Measurements from ENCODE around the gene ARID5A.

DNA sequence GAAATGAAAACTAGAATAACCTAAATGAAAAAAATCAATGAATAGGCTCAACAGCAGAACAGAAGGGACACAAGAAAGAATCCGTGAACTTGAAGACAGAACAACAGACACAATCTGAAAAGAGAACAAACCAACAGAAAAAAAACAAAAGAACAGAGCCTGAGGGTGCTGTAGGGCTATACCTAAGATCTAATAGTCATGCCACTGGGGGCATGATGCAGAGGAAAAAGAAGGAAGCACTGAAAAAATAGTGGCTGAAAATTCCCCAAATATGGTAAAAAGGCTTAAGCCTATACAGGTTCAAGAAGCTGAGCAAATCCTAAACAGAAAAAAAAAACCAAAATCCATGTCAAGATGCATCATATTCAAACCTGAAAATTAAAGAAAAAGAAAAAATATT is 51.3 kb downstream of the ARID5A start:
- TF ChIP-seq CTCF (CRISPR knock-in tag; IDR thresholded peaks at IDR 0.05) = no peak
- TF ChIP-seq CBFB (CRISPR knock-in tag; IDR thresholded peaks at IDR 0.05) = no peak
- no peak for TF ChIP-seq SKI (IDR thresholded peaks at IDR 0.05; ENCODE audit: partially characterized antibody)
- no peak for TF ChIP-seq ZC3H4 (CRISPR knock-in tag; IDR thresholded peaks at IDR 0.05; ENCODE audit: borderline replicate concordance)
- TF ChIP-seq PITX1 (CRISPR knock-in tag; IDR thresholded peaks at IDR 0.05) = no peak
- TF ChIP-seq POLR2AphosphoS5 (IDR thresholded peaks at IDR 0.05; ENCODE audit: low read depth, low read length) = no peak
- TF ChIP-seq ZNF616 (CRISPR knock-in tag; IDR thresholded peaks at IDR 0.05; ENCODE audit: low read depth) = no peak
- TF ChIP-seq MAFK (conservative IDR thresholded peaks at IDR 0.05 in 1 of 2, IDR thresholded peaks at IDR 0.05 in 1 of 2; ENCODE audit: low read length in 2 of 2) = no peak
- no peak for TF ChIP-seq EP300 (IDR thresholded peaks at IDR 0.05; ENCODE audit: low read depth in 2 of 2, low read length in 2 of 2)
- no peak for TF ChIP-seq EP300 (CRISPR knock-in tag; IDR thresholded peaks at IDR 0.05; ENCODE audit: borderline replicate concordance)
- no peak for TF ChIP-seq ZNF558 (CRISPR knock-in tag; IDR thresholded peaks at IDR 0.05; ENCODE audit: borderline replicate concordance)
- no peak for TF ChIP-seq JUND (CRISPR knock-in tag; IDR thresholded peaks at IDR 0.05)
